ENCODE results near the gene JARID2.

GRCh38 chr6:15256538-15257271, 10.8 kb downstream of the JARID2 start:
- TF ChIP-seq CTCF (IDR thresholded peaks at IDR 0.05; ENCODE audit: low read depth, low read length, missing input control) (no peak), HNF4G (IDR thresholded peaks at IDR 0.05) (no peak), SP1 (IDR thresholded peaks at IDR 0.05) (no peak), RAD21 (IDR thresholded peaks at IDR 0.05) (no peak)

Data from liver (tissue), 3 donors.